ENCODE results near the gene NDE1.
A peak's percentile ranks its signal among the peaks of the same experiment; 100 is the strongest.

The NDE1 gene

GRCh38 chr16:15635926-15636325, 14.1 kb upstream of the NDE1 start:
- TF ChIP-seq CTCF (IDR thresholded peaks at IDR 0.05; ENCODE audit: low read depth, low read length), result no peak

GRCh38 chr16:15636392-15636873, 13.6 kb upstream of the NDE1 start:
- no peak overlapping the region for H3K4me3 ChIP-seq (ENCODE audit: low read depth, low read length)
- no peak for TF ChIP-seq CTCF (IDR thresholded peaks at IDR 0.05; ENCODE audit: low read depth, low read length)

More at GRCh38 chr16:15635926-15636325, 14.1 kb upstream of the NDE1 start:
- no peak overlapping the region for H3K4me3 ChIP-seq (ENCODE audit: low read depth, low read length)

- H3K4me3 ChIP-seq (ENCODE audit: low read depth, low read length), result no peak overlapping the region
- TF ChIP-seq CTCF (IDR thresholded peaks at IDR 0.05; ENCODE audit: low read depth, low read length), result no peak
Observed at GRCh38 chr16:15639061-15639568, 10.9 kb upstream of the NDE1 start.

GRCh38 chr16:15640966-15641365, 9.1 kb upstream of the NDE1 start:
- no peak overlapping the region for H3K4me3 ChIP-seq (ENCODE audit: low read depth, low read length)
- TF ChIP-seq CTCF (IDR thresholded peaks at IDR 0.05; ENCODE audit: low read depth, low read length), result no peak

GRCh38 chr16:15641753-15642556, 8.1 kb upstream of the NDE1 start:
- peak overlapping the region; percentile 80 for H3K4me3 ChIP-seq (ENCODE audit: low read depth, low read length)
- no peak for TF ChIP-seq CTCF (IDR thresholded peaks at IDR 0.05; ENCODE audit: low read depth, low read length)

GRCh38 chr16:15642557-15643047, 7.4 kb upstream of the NDE1 start:
- no peak for TF ChIP-seq CTCF (IDR thresholded peaks at IDR 0.05; ENCODE audit: low read depth, low read length)
- H3K4me3 ChIP-seq (ENCODE audit: low read depth, low read length), result peak overlapping the region; percentile 80
